Thyroid gland (tissue), 4 donors: Measurements from ENCODE around the gene SPTB. TPM values are rescaled to one million over a fixed set of nuclear protein-coding genes. Genes with fewer than 3 reads are reported as not detected.

Experiments
- DNase-seq, 2 donors: peaks; one replicate each; pipeline ENCODE4 v3.0.0-alpha.2; 2019
- H3K27ac ChIP-seq, 3 donors: fragments of 200-600 bp; sonication (generic); 1 replicate in 2 of 3; 2 replicates in 1 of 3; pipeline ENCODE4 v1.5.1; 2016 to 2019; ENCODE audit warnings: mild to moderate bottlenecking in 1 of 3, moderate library complexity in 1 of 3
- H3K27me3 ChIP-seq: fragments of 200-600 bp; sonication (generic); one replicate; pipeline ENCODE4 v1.5.1; 2019
- H3K36me3 ChIP-seq, 2 donors: fragments of 200-600 bp; sonication (generic); one replicate each; pipeline ENCODE4 v1.5.1; 2016 to 2019
- H3K4me1 ChIP-seq, 2 donors: fragments of 200-600 bp; sonication (generic); one replicate each; pipeline ENCODE4 v1.5.1; 2017 to 2019
- H3K4me3 ChIP-seq, 3 donors: fragments of 200-600 bp; sonication (generic); replicated peaks in 1 of 3; 1 replicate in 2 of 3; 2 replicates in 1 of 3; pipeline ENCODE4 v1.5.1; 2016; ENCODE audit warnings: mild to moderate bottlenecking in 1 of 3
- H3K9me3 ChIP-seq: fragments of 200-600 bp; sonication (generic); one replicate; pipeline ENCODE4 v1.5.1; 2017
- POLR2A ChIP-seq, 2 donors: fragments of 450-650 bp; IDR thresholded peaks; one replicate each; pipeline ENCODE4 v1.6.1; 2017; ENCODE audit warnings: antibody characterized with exemption in 2 of 2, mild to moderate bottlenecking in 2 of 2, moderate library complexity in 1 of 2
- WGBS, 2 donors: methylation state at CpG; one replicate each; pipeline ENCODE4 v1.1.5; 2017; 5-methylcytosine and 5-hydroxymethylcytosine counted together
- intact Hi-C: fragments of 100-400 bp; cut with DNase I; formaldehyde crosslinking; loops from one replicate; pipeline ENCODE4 v1.15.1; 2023
- total RNA-seq, 4 donors: library from RNA; depleted of rRNA; stranded (reverse); fragments of >200 nt; gene quantifications; one replicate each; pipeline ENCODE4 v1.2.3, GENCODE V29; 2016
- TF ChIP-seq, protein P1 (sequence below), 6 experiments: fragments of 200-600 bp in 3 of 6; fragments of 450-650 bp in 3 of 6; sonication (generic) in 3 of 6; IDR thresholded peaks; one replicate each; pipeline ENCODE4 v1.5.1; 2016 to 2019; ENCODE audit warnings: antibody characterized with exemption in 6 of 6, mild to moderate bottlenecking in 2 of 6, inconsistent platforms in 1 of 6, moderate library complexity in 1 of 6

SPTB gene
- total RNA-seq, 4 donors from 2014 or later, result 0.33 to 1.9 (median 0.61) TPM

DNA sequence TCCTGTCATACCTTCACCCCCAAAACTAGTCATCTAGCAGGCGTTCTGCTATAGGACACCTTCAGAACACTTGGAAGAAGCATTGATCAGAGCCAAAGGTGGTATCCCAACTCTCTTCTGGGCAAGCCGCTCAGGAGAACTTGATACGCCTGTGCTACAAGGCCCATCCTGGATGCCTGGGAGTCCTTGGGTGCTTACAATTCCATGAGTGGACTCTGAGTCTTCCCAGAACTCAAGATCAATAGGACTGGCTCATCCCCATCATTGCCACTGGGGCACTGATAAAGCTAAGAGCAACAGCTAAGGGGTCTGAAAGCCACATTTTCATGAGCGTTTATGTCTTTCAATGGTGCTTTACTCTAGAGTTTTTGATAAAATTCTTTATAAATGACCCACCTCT, 1.9 kb downstream of the SPTB start:
- H3K27me3 ChIP-seq, result no peaks in the 10 kb centered on the region
- no peaks in the 10 kb centered on the region for H3K9me3 ChIP-seq
- no peak overlapping the region for H3K27ac ChIP-seq
- H3K4me1 ChIP-seq, result peaks cover 0 to 16% of the 10 kb centered on the region in 2 donors
- H3K4me3 ChIP-seq, result no peak overlapping the region
- H3K36me3 ChIP-seq, result no peaks in the 10 kb centered on the region
- intact Hi-C loops, result no loop called here
- DNase-seq, result no peak
- 91 to 92% methylated on average over 4 of the region's 4 CpGs for WGBS, 2 donors
- TF ChIP-seq, protein P1, sequence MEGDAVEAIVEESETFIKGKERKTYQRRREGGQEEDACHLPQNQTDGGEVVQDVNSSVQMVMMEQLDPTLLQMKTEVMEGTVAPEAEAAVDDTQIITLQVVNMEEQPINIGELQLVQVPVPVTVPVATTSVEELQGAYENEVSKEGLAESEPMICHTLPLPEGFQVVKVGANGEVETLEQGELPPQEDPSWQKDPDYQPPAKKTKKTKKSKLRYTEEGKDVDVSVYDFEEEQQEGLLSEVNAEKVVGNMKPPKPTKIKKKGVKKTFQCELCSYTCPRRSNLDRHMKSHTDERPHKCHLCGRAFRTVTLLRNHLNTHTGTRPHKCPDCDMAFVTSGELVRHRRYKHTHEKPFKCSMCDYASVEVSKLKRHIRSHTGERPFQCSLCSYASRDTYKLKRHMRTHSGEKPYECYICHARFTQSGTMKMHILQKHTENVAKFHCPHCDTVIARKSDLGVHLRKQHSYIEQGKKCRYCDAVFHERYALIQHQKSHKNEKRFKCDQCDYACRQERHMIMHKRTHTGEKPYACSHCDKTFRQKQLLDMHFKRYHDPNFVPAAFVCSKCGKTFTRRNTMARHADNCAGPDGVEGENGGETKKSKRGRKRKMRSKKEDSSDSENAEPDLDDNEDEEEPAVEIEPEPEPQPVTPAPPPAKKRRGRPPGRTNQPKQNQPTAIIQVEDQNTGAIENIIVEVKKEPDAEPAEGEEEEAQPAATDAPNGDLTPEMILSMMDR (IDR thresholded peaks at IDR 0.05), result no peak
- TF ChIP-seq POLR2A (IDR thresholded peaks at IDR 0.05), result no peak

DNA sequence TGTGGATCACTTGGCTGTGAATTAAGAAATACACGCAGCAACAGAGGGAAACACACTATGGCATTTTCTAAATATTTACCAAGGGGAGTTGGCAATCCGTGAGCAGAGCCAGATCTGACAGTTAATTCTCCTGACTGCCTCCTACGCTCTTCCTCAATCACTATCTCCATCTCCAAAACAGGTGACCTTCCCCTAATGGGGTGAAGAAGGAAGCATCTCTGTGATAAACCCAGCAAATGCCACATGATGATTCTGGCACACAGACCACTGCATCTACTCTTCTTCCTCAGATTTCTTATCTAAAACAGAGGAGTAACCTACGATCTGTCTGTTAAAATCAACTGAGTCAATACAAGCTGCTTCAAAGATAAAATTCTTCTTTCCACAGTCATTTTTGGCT, 4.4 kb downstream of the SPTB start:
- intact Hi-C loops, result no loop called here
- Histone ChIP-seq H3K27ac (no peak overlapping the region), H3K9me3 (no peaks in the 10 kb centered on the region), H3K36me3 (no peaks in the 10 kb centered on the region), H3K27me3 (no peaks in the 10 kb centered on the region), H3K4me3 (no peak overlapping the region), H3K4me1 (peaks cover 0 to 11% of the 10 kb centered on the region in 2 donors)
- no peak for TF ChIP-seq POLR2A (IDR thresholded peaks at IDR 0.05)
- TF ChIP-seq, protein P1 (IDR thresholded peaks at IDR 0.05), result no peak
- DNase-seq, result no peak
- WGBS, 2 donors, result 84 to 86% methylated on average over 4 of the region's 4 CpGs

DNA sequence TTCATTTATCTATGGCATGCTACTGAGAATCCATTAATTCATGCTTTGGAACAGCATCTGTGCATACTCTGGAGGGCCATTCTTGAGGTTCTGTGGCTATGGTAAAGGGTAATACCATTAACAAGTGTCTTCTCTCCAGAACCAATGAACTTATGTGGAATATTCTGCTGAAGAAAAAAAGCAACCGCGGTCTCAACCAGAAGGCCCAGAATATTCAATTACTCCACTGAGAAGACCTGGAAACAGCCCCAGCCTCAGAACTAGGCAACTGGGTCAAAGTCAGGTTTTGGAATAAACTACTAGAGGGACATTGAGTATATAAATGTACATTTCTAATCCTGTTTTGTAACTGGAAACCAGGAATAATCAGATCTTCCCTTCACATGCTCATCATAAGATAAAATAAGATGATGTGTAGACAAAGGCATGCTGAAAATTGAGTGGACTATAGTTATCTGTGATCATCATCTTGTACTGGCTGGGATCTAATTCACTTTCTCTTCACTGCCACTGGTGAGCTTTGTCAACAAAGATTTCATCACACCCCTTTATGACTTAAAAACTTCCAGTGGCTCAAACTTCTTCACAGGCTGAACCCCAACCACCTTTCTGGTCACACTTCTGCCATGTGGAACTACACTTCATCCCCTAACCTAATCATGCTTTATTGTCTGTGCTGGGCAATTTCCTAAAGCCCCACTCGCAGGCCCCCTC, 6.0 kb downstream of the SPTB start:
- Histone ChIP-seq H3K27ac (no peak overlapping the region), H3K4me1 (no peaks in the 10 kb centered on the region), H3K27me3 (no peaks in the 10 kb centered on the region), H3K36me3 (no peaks in the 10 kb centered on the region), H3K9me3 (no peaks in the 10 kb centered on the region), H3K4me3 (no peak overlapping the region)
- 75% methylated on average over 3 of the region's 3 CpGs for WGBS, 2 donors
- TF ChIP-seq, protein P1 (IDR thresholded peaks at IDR 0.05), result no peak
- TF ChIP-seq POLR2A (IDR thresholded peaks at IDR 0.05), result no peak
- intact Hi-C loops, result no loop called here
- DNase-seq, result no peak

DNA sequence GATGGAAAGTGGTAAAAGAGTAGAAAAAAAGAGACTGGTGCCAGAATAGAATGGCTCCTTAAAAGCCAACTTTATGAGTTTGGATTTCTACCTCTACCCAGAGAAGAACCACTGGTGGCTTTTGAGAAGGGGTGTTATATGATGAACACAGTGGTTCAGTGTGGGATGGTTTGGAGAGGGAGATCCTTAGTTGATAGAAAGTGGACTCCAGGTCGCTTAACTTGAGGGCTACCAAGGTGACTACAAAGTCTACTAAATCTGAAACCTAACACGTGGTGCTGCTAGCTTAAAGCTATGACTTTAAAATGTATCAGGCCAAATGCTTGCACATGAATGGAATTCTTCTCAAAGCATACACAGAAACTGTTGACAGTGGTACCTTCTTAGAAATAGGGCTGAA, 8.4 kb downstream of the SPTB start:
- no peak for DNase-seq
- Histone ChIP-seq H3K27me3 (no peaks in the 10 kb centered on the region), H3K36me3 (no peaks in the 10 kb centered on the region), H3K4me1 (no peaks in the 10 kb centered on the region), H3K27ac (no peak overlapping the region), H3K9me3 (no peaks in the 10 kb centered on the region), H3K4me3 (no peak overlapping the region)
- intact Hi-C loops, result no loop called here
- TF ChIP-seq, protein P1 (IDR thresholded peaks at IDR 0.05), result no peak
- no peak for TF ChIP-seq POLR2A (IDR thresholded peaks at IDR 0.05)
- 78 to 81% methylated on average over 2 of the region's 2 CpGs for WGBS, 2 donors

DNA sequence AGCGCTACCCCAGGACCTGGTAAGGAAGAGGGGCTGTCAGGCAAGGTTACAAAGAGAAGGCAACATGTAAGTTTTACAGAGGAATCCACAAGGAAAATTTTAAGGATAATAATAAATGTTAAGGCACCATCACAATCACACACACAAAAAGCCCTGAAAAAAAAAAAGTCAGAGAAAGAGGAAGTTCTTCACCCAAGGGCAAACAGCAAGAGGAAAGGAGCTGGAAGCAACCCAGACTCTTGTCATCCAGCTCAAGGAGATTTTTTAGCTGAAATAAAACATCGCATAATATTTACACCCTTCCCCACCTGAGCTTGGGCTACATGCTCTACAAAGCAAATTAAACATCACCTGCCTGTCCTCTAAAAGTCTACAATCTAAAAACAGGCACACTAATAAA, 9.5 kb downstream of the SPTB start:
- DNase-seq, result no peak
- H3K4me1 ChIP-seq, result no peaks in the 10 kb centered on the region
- no peak overlapping the region for H3K4me3 ChIP-seq
- H3K27ac ChIP-seq, result no peak overlapping the region
- 75 to 81% methylated on average over 2 of the region's 2 CpGs for WGBS, 2 donors
- no peaks in the 10 kb centered on the region for H3K36me3 ChIP-seq
- TF ChIP-seq, protein P1 (IDR thresholded peaks at IDR 0.05), result no peak
- TF ChIP-seq POLR2A (IDR thresholded peaks at IDR 0.05), result no peak
- H3K9me3 ChIP-seq, result no peaks in the 10 kb centered on the region
- H3K27me3 ChIP-seq, result no peaks in the 10 kb centered on the region
- intact Hi-C loops, result no loop called here
